B cell (primary cell): ENCODE data around the gene PLCG2. TPM values are rescaled to one million over a fixed set of nuclear protein-coding genes. Genes with fewer than 3 reads are reported as not detected.

Experiments
- ATAC-seq: fragments of 200-7000 bp; cut with Tn5 transposase; one replicate; pipeline ENCODE4 v1.10.0; 2021; ENCODE audit warnings: low read depth, mild to moderate bottlenecking, moderate number of reproducible peaks, moderate library complexity
- CTCF ChIA-PET: fragments of 350-600 bp; sonication (Branson Sonifier 250); formaldehyde crosslinking; loops from one replicate; lab custom pipeline; 2021; ENCODE audit warnings: antibody characterized with exemption, inconsistent platforms; lab: Charles Lee
- POLR2A ChIA-PET: fragments of 350-600 bp; sonication (Branson Sonifier 250); formaldehyde crosslinking; loops from one replicate; lab custom pipeline; 2021; ENCODE audit warnings: antibody characterized with exemption; lab: Charles Lee
- DNase-seq: peaks from one replicate; pipeline ENCODE4 v3.0.0; 2013
- H2AFZ ChIP-seq: 2 replicates; pipeline ENCODE4 v1.6.1; 2012; ENCODE audit warnings: mild to moderate bottlenecking, low read depth, low read length; ENCODE audit not compliant: insufficient read depth, poor library complexity, severe bottlenecking
- H3K27ac ChIP-seq, 2 donors: 1 replicate in 1 of 2; 2 replicates in 1 of 2; pipeline ENCODE4 v1.5.1; 2012 to 2013; ENCODE audit warnings: low read length in 2 of 2, mild to moderate bottlenecking in 2 of 2, moderate library complexity in 1 of 2
- H3K27me3 ChIP-seq, 4 experiments: fragments of 200-600 bp in 1 of 4; sonication (generic) in 1 of 4; replicated peaks in 1 of 4; 1 replicate in 2 of 4; 2 replicates in 2 of 4; pipeline versions ENCODE4 v1.6.1 to v1.7.0; 2013 to 2016; ENCODE audit warnings: low read length in 3 of 4, mild to moderate bottlenecking in 2 of 4, mixed read lengths in 1 of 4, moderate library complexity in 1 of 4; ENCODE audit not compliant: insufficient read depth in 4 of 4, control insufficient read depth in 3 of 4; ENCODE audit errors: control extremely low read depth in 1 of 4
- H3K36me3 ChIP-seq, 2 experiments: replicated peaks in 1 of 2; 1 replicate in 1 of 2; 2 replicates in 1 of 2; pipeline versions ENCODE4 v1.6.1 to v1.7.1; 2013; ENCODE audit warnings: low read length in 1 of 2; ENCODE audit not compliant: insufficient read depth in 2 of 2, control insufficient read depth in 1 of 2; ENCODE audit errors: control extremely low read depth in 1 of 2, extremely low read depth in 1 of 2
- H3K4me1 ChIP-seq, 2 donors: fragments of 200-600 bp in 1 of 2; sonication (generic) in 1 of 2; 1 replicate in 1 of 2; 2 replicates in 1 of 2; pipeline versions ENCODE4 v1.5.1 to v1.6.1; 2013 to 2017; ENCODE audit warnings: low read length in 2 of 2; ENCODE audit not compliant: control insufficient read depth in 2 of 2, insufficient read depth in 2 of 2
- H3K4me2 ChIP-seq: replicated peaks from 2 replicates; pipeline ENCODE3; 2012; ENCODE audit warnings: mild to moderate bottlenecking, low read depth, low read length; ENCODE audit not compliant: poor library complexity, severe bottlenecking
- H3K4me3 ChIP-seq, 5 experiments: fragments of 200-600 bp in 1 of 5; sonication (generic) in 1 of 5; 1 replicate in 3 of 5; 2 replicates in 2 of 5; pipeline versions ENCODE4 v1.5.1 to v1.7.0; 2011 to 2016; ENCODE audit warnings: low read length in 4 of 5, mild to moderate bottlenecking in 4 of 5, low read depth in 2 of 5, control low read depth in 1 of 5, moderate library complexity in 1 of 5; ENCODE audit not compliant: insufficient read depth in 1 of 5; ENCODE audit errors: control extremely low read depth in 1 of 5, extremely low read depth in 1 of 5
- H3K79me2 ChIP-seq: fragments of 200-600 bp; sonication (generic); one replicate; pipeline ENCODE4 v1.6.0; 2016; ENCODE audit warnings: low read length; ENCODE audit not compliant: control insufficient read depth, insufficient read depth
- H3K9ac ChIP-seq: fragments of 200-600 bp; sonication (generic); 2 replicates; pipeline ENCODE4 v1.6.1; 2017; ENCODE audit warnings: mild to moderate bottlenecking, low read length, moderate library complexity
- H3K9me3 ChIP-seq, 3 donors: one replicate each; pipeline versions ENCODE4 v1.6.1 to v1.7.1; 2013; ENCODE audit warnings: low read length in 2 of 3; ENCODE audit not compliant: control insufficient read depth in 2 of 3, insufficient read depth in 1 of 3; ENCODE audit errors: control extremely low read depth in 1 of 3
- H4K20me1 ChIP-seq: 2 replicates; pipeline ENCODE4 v1.6.0; 2012; ENCODE audit warnings: mild to moderate bottlenecking, low read length; ENCODE audit not compliant: insufficient read depth, control insufficient read depth, poor library complexity, severe bottlenecking
- H3K27ac Mint-ChIP-seq: one replicate; pipeline ENCODE4 v1.8.0; 2021; ENCODE audit warnings: mixed read lengths
- H3K27me3 Mint-ChIP-seq: one replicate; pipeline ENCODE4 v1.8.0; 2021; ENCODE audit warnings: mixed read lengths
- H3K4me1 Mint-ChIP-seq: one replicate; pipeline ENCODE4 v1.8.0; 2021; ENCODE audit warnings: mixed read lengths
- H3K4me3 Mint-ChIP-seq: one replicate; pipeline ENCODE4 v1.8.0; 2021; ENCODE audit warnings: mixed read lengths
- H3K9me3 Mint-ChIP-seq: one replicate; pipeline ENCODE4 v1.8.0; 2022; ENCODE audit warnings: mixed read lengths; ENCODE audit not compliant: insufficient read depth
- EZH2 ChIP-seq: IDR thresholded peaks from 2 replicates; pipeline ENCODE4 v1.6.1; 2012; ENCODE audit warnings: borderline replicate concordance, low read depth, mild to moderate bottlenecking, moderate library complexity, low read length; ENCODE audit not compliant: insufficient read depth, poor library complexity, severe bottlenecking
- WGBS: methylation state at CpG from one replicate; pipeline ENCODE4 v1.1.5; 2013; ENCODE audit warnings: missing lambda C conversion rate; ENCODE audit not compliant: insufficient coverage; 5-methylcytosine and 5-hydroxymethylcytosine counted together
- intact Hi-C: fragments of 100-400 bp; cut with micrococcal nuclease; formaldehyde crosslinking; loops from one replicate; pipeline ENCODE4 v1.10.0; 2022
- polyA plus RNA-seq: library from polyadenylated mRNA; depleted of rRNA; stranded (reverse); fragments of >200 nt; gene quantifications from 2 replicates; pipeline ENCODE4 v1.2.3, GENCODE V29; 2012
- total RNA-seq, 2 donors: library from RNA; stranded (reverse); fragments of 120-200 nt in 1 of 2; gene quantifications; 1 replicate in 1 of 2; 2 replicates in 1 of 2; pipeline versions ENCODE4 v1.2.3 to v1.2.4, GENCODE V29; 2013 to 2022
- TF ChIP-seq, protein P1 (sequence below): fragments of 200-600 bp; IDR thresholded peaks from one replicate; pipeline ENCODE4 v1.8.0; 2022; ENCODE audit warnings: antibody characterized with exemption, mild to moderate bottlenecking

PLCG2 gene
- total and polyA plus RNA-seq, 2 donors (not counting 1 experiment from before 2014, with no cell fraction given): 194 to 812 TPM

GRCh38 chr16:81737885-81738536 is 41.1 kb upstream of the PLCG2 start:
- Mint-ChIP-seq H3K9me3 (no peaks in the 10 kb centered on the region), H3K4me3 (peak overlapping the region; percentile 83), H3K27me3 (no peaks in the 10 kb centered on the region), H3K4me1 (peaks cover 50% of the 10 kb centered on the region), H3K27ac (peak overlapping the region; percentile 92)
- H2AFZ ChIP-seq: peak overlapping the region; percentile 61
- CTCF ChIA-PET: interaction anchor here (0.7 to 10.4 kb wide), 34 partner anchors 8 to 735 kb away, joined by 3 to 128 read pairs (median 5); partner anchors contain the start of gene PLCG2
- peaks cover 45% of the 10 kb centered on the region for H3K79me2 ChIP-seq
- H3K4me2 ChIP-seq: peak overlapping the region; percentile 89
- H3K36me3 ChIP-seq: no peaks in the 10 kb centered on the region
- ATAC-seq (peak; percentile 64), DNase-seq (peak; percentile 91)
- intact Hi-C loops: loop anchor here (1.0 to 2.0 kb wide), 13 partner anchors 8 to 731 kb away; partner anchors contain the start of genes ATMIN, CENPN, CMC2 and GCSH
- H3K9ac ChIP-seq: peak overlapping the region; percentile 62
- TF ChIP-seq, protein P1, sequence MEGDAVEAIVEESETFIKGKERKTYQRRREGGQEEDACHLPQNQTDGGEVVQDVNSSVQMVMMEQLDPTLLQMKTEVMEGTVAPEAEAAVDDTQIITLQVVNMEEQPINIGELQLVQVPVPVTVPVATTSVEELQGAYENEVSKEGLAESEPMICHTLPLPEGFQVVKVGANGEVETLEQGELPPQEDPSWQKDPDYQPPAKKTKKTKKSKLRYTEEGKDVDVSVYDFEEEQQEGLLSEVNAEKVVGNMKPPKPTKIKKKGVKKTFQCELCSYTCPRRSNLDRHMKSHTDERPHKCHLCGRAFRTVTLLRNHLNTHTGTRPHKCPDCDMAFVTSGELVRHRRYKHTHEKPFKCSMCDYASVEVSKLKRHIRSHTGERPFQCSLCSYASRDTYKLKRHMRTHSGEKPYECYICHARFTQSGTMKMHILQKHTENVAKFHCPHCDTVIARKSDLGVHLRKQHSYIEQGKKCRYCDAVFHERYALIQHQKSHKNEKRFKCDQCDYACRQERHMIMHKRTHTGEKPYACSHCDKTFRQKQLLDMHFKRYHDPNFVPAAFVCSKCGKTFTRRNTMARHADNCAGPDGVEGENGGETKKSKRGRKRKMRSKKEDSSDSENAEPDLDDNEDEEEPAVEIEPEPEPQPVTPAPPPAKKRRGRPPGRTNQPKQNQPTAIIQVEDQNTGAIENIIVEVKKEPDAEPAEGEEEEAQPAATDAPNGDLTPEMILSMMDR: peak; percentile 94
- TF ChIP-seq EZH2: no peak
- H3K4me1 ChIP-seq: peaks cover 42 to 54% of the 10 kb centered on the region in 2 donors
- no peaks in the 10 kb centered on the region for H3K9me3 ChIP-seq
- POLR2A ChIA-PET: interaction anchor here (0.7 to 2.0 kb wide), 3 partner anchors 8 to 136 kb away, joined by 3 to 14 read pairs (median 3); no protein-coding TSS in a partner anchor
- H3K27me3 ChIP-seq: no peaks in the 10 kb centered on the region
- WGBS: 3% methylated on average over 16 of the region's 22 CpGs
- no peaks in the 10 kb centered on the region for H4K20me1 ChIP-seq
- H3K4me3 ChIP-seq: peak overlapping the region; percentile 11 to 59 (median 39)
- peak overlapping the region; percentile 70 to 88 for H3K27ac ChIP-seq
